Small intestine (tissue), 7 donors: ENCODE data around the gene ATG4B. TPM values are rescaled to one million over a fixed set of nuclear protein-coding genes. Genes with fewer than 3 reads are reported as not detected.

ENCODE experiments used
- DNase-seq, 2 donors: peaks; one replicate each; pipeline versions ENCODE4 v3.0.0 to v3.0.0-alpha.2; 2013
- FAIRE-seq: peaks from 2 replicates; lab custom pipeline; 2012; peaks lifted over from hg19 to GRCh38; lab: Jason Lieb, UNC
- H3K27ac ChIP-seq, 3 donors: one replicate each; pipeline ENCODE4 v1.5.1; 2013; ENCODE audit warnings: low read length in 2 of 3, mild to moderate bottlenecking in 2 of 3, control low read depth in 1 of 3, inconsistent platforms in 1 of 3, low read depth in 1 of 3, moderate library complexity in 1 of 3
- H3K27me3 ChIP-seq, 3 donors: one replicate each; pipeline ENCODE4 v1.6.1; 2013; ENCODE audit warnings: low read length in 3 of 3, inconsistent platforms in 1 of 3; ENCODE audit not compliant: control insufficient read depth in 3 of 3, insufficient read depth in 3 of 3
- H3K36me3 ChIP-seq, 3 donors: one replicate each; pipeline ENCODE4 v1.6.1; 2013; ENCODE audit warnings: low read length in 3 of 3, inconsistent platforms in 1 of 3, low read depth in 1 of 3, mild to moderate bottlenecking in 1 of 3, moderate library complexity in 1 of 3; ENCODE audit not compliant: control insufficient read depth in 3 of 3, insufficient read depth in 2 of 3
- H3K4me1 ChIP-seq, 3 donors: one replicate each; pipeline ENCODE4 v1.6.1; 2013; ENCODE audit warnings: low read length in 2 of 3, inconsistent platforms in 1 of 3, low read depth in 1 of 3, mild to moderate bottlenecking in 1 of 3, moderate library complexity in 1 of 3; ENCODE audit not compliant: control insufficient read depth in 3 of 3, insufficient read depth in 2 of 3
- H3K4me3 ChIP-seq, 3 donors: one replicate each; pipeline ENCODE4 v1.5.1; 2013; ENCODE audit warnings: low read length in 3 of 3, control low read depth in 1 of 3, inconsistent platforms in 1 of 3, low read depth in 1 of 3, mild to moderate bottlenecking in 1 of 3, moderate library complexity in 1 of 3
- H3K9me3 ChIP-seq, 2 donors: one replicate each; pipeline ENCODE4 v1.6.1; 2013; ENCODE audit warnings: low read depth in 1 of 2, low read length in 1 of 2; ENCODE audit not compliant: control insufficient read depth in 2 of 2, insufficient read depth in 1 of 2
- WGBS, 3 donors: extraction: QIAGEN DNeasy Blood & Tissue Kit; methylation state at CpG; one replicate each; pipeline ENCODE4 v1.1.7; 2013; 5-methylcytosine and 5-hydroxymethylcytosine counted together
- polyA plus RNA-seq, 4 donors: library from polyadenylated mRNA; stranded (reverse) in 3 of 4; unstranded in 1 of 4; fragments of 200-250 nt in 3 of 4; fragments of 120-200 nt in 1 of 4; gene quantifications; one replicate each; pipeline versions ENCODE4 v1.2.1 to v1.2.3, GENCODE V29; 2013
- donor health status: healthy with polysubstance abuse.
- donor health status: control.
- donor health status: control.
- donor health status: Bipolar disorder and iron deficiency.
- donor health status: healthy.

The ATG4B gene
- polyA plus RNA-seq, 4 donors: 44.2 to 196 (median 85.0) TPM

GRCh38 chr2:241670333-241671110 is 33.0 kb downstream of the ATG4B start:
- H3K27ac ChIP-seq: no peak overlapping the region
- H3K36me3 ChIP-seq: peaks cover 7 to 93% (median 21%) of the 10 kb centered on the region in 3 donors
- FAIRE-seq (no peak), DNase-seq (no peak)
- H3K9me3 ChIP-seq: no peaks in the 10 kb centered on the region
- 91 to 93% (median 91%) methylated on average over 31 of the region's 31 CpGs for WGBS, 3 donors
- H3K4me3 ChIP-seq: no peak overlapping the region
- H3K27me3 ChIP-seq: no peaks in the 10 kb centered on the region
- H3K4me1 ChIP-seq: no peaks in the 10 kb centered on the region

- DNase-seq: no peak
- 92 to 96% (median 93%) methylated on average over 30 to 31 of the region's 31 CpGs for WGBS, 3 donors
- Histone ChIP-seq H3K4me1 (no peaks in the 10 kb centered on the region), H3K4me3 (no peak overlapping the region), H3K27ac (no peak overlapping the region), H3K9me3 (no peaks in the 10 kb centered on the region), H3K36me3 (peaks cover 7 to 95% (median 21%) of the 10 kb centered on the region in 3 donors), H3K27me3 (no peaks in the 10 kb centered on the region)
- FAIRE-seq: no peak
Measured at GRCh38 chr2:241671457-241672240, 34.2 kb downstream of the ATG4B start.

DNA sequence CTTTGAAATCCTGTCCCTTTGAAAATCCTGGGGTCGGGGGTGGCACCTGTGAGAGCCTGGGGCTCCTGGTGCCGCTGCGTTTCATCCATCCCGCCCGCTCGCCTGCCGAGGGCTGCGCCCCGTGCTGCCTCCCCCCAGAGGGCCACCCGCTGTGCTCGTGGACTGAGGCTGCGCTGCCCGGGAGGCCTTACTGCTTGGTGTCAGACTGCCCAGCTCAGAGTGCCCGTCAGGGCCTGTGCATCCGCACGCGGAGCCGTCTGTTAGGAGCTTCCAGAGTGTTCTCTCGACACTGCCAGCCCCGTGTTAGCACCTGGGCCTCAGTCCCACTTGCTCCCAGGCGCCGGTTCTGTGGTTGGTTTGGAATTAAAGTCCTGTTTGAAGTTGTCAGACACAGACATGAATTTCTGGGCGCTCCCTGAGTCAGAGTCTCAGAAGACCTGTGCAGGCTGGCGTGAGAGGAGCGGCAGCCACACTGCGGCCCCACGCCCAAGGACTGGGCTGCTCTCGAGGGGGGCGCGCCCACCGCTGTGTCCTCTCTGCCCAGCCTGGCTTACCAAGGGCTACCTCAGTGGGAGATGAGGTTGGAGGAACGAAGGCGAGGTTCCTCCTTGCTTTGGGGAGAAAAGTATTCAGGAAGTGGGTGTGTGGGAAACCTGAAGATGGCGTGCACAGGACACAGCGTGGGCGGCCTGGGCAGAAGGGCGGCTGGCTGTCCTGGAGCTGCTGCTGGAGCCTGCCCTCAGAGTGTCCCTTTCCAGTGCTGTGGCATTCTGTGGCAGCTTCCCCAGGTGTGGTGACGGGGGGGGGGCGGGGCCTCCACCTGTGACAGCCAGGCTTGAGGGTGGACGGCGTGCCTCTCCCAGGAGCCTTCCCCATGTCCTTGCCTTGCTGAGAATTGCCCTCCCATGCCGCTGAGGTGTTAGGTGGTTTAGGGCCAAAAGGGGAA is 35.0 kb downstream of the ATG4B start:
- WGBS, 3 donors: 92 to 94% (median 93%) methylated on average over 36 to 42 of the region's 42 CpGs
- FAIRE-seq: no peak
- Histone ChIP-seq H3K36me3 (peaks cover 7 to 97% (median 18%) of the 10 kb centered on the region in 3 donors), H3K9me3 (no peaks in the 10 kb centered on the region), H3K4me1 (no peaks in the 10 kb centered on the region), H3K4me3 (no peak overlapping the region), H3K27ac (no peak overlapping the region), H3K27me3 (no peaks in the 10 kb centered on the region)
- no peak for DNase-seq

DNA sequence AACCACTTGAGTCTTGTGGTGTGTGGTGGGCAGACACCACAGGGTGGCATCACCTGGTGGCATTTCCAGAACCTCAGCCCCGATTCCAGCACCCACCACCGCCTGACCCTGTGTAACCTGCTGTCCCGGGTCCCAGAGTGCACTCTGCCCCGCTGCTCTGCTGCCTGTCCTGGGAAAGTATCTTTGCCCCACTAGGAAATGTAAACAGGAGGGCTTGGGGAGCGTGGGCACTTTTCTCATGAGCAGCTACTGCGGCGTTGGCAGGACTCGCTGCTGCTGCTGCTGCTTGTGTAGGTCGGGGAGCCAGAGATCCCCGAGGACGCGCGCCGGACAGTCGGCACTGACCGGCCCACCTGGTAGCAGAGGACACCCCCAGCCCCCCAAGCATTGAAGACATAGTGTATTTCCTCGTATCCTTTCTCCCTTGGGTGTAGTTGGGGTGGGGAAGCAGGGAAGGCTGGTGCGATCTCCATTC is 35.7 kb downstream of the ATG4B start:
- Histone ChIP-seq H3K36me3 (peaks cover under 1 to 97% (median 16%) of the 10 kb centered on the region in 3 donors), H3K9me3 (no peaks in the 10 kb centered on the region), H3K27ac (no peak overlapping the region), H3K4me3 (no peak overlapping the region), H3K27me3 (no peaks in the 10 kb centered on the region), H3K4me1 (no peaks in the 10 kb centered on the region)
- no peak for DNase-seq
- no peak for FAIRE-seq
- 84 to 91% (median 91%) methylated on average over 18 of the region's 18 CpGs for WGBS, 3 donors

DNA sequence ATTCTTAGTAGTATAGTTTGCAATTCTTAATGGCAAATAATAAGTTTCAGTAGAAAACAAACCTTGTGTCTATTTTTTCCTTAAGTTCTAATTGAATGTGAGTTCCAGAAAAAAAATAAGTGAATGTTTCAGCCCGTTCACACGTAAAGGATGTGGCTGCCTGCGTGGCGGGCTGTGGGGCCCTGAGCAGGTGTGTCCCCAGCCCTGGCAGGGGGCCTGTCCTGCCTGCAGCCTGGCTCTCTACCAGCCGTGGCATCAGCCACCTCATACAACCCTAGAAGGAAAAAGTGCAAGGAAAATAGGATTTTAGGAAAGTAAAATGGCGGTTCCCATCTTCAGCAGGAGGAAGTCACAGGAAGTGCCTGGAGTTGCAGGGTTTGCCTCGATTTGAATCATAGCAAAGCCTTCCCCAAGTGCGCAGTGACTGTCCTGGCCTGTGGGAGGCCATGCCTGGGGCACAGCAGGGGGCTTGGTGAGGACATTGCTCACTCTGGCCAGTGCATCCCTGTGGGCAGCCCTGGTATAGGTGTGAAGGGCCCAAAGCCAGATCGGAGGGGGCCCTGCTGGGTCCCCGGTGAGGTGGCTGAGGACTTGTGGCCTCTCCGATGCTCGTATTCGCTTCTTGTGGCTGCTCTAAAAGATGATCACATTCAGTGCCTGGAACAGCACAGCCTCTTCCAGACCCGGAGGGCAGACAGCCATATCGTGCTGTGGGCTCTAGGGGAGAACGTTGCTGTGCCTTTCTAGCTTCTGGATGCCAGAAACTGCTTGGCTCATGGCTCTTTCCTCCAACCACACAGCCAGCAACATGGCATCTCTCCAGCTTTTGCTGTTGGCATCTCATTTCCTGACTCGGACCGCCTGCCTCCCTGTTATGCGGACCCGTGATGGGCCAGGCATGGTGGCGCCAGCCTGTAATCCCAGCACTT is 36.6 kb downstream of the ATG4B start:
- Histone ChIP-seq H3K4me1 (no peaks in the 10 kb centered on the region), H3K9me3 (no peaks in the 10 kb centered on the region), H3K36me3 (peaks cover 0 to 96% (median 12%) of the 10 kb centered on the region in 3 donors), H3K4me3 (no peak overlapping the region), H3K27ac (no peak overlapping the region), H3K27me3 (no peaks in the 10 kb centered on the region)
- FAIRE-seq: no peak
- no peak for DNase-seq
- 85 to 91% (median 86%) methylated on average over 21 of the region's 21 CpGs for WGBS, 3 donors

DNA sequence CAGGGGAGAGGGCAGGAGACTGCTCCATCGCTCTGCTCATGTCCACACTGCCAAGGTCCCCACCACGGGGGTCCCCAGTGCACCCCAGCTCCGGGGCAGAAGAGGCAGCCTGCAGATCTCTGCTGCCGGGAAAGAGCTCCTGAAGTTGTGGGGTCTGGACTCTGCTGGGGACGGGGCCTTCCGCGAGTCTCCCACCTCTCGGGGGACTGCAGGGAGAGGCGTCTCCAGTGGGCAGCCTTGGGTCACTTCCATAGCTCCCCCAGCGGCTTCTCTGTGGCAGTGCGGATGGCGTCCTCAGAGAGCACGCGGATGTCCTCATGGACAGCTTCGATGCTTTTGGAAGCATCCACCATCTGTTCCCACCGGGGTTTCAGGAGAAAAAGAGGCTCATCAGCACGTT is 38.4 kb downstream of the ATG4B start:
- DNase-seq: no peak
- WGBS, 3 donors: 85 to 92% (median 88%) methylated on average over 17 of the region's 17 CpGs
- FAIRE-seq: no peak
- H3K27ac ChIP-seq: no peak overlapping the region
- no peaks in the 10 kb centered on the region for H3K4me1 ChIP-seq
- no peaks in the 10 kb centered on the region for H3K27me3 ChIP-seq
- peaks cover 0 to 90% (median 3%) of the 10 kb centered on the region in 3 donors for H3K36me3 ChIP-seq
- no peak overlapping the region for H3K4me3 ChIP-seq
- H3K9me3 ChIP-seq: no peaks in the 10 kb centered on the region

- Histone ChIP-seq H3K9me3 (no peaks in the 10 kb centered on the region), H3K27ac (no peak overlapping the region), H3K36me3 (peaks cover 0 to 89% (median 2%) of the 10 kb centered on the region in 3 donors), H3K27me3 (no peaks in the 10 kb centered on the region), H3K4me1 (no peaks in the 10 kb centered on the region), H3K4me3 (no peak overlapping the region)
- DNase-seq (no peak), FAIRE-seq (no peak)
- WGBS, 3 donors: 91 to 94% (median 93%) methylated on average over 15 to 17 of the region's 17 CpGs
Measured at GRCh38 chr2:241676665-241677064, 39.2 kb downstream of the ATG4B start.
